ENCODE measurements around the gene ADK.
"Not testable (repeated sequence)": the region's sequence is repeated elsewhere in the genome, so short reads cannot be mapped to it uniquely, and the experiment has no call there.

Gene ADK

DNA sequence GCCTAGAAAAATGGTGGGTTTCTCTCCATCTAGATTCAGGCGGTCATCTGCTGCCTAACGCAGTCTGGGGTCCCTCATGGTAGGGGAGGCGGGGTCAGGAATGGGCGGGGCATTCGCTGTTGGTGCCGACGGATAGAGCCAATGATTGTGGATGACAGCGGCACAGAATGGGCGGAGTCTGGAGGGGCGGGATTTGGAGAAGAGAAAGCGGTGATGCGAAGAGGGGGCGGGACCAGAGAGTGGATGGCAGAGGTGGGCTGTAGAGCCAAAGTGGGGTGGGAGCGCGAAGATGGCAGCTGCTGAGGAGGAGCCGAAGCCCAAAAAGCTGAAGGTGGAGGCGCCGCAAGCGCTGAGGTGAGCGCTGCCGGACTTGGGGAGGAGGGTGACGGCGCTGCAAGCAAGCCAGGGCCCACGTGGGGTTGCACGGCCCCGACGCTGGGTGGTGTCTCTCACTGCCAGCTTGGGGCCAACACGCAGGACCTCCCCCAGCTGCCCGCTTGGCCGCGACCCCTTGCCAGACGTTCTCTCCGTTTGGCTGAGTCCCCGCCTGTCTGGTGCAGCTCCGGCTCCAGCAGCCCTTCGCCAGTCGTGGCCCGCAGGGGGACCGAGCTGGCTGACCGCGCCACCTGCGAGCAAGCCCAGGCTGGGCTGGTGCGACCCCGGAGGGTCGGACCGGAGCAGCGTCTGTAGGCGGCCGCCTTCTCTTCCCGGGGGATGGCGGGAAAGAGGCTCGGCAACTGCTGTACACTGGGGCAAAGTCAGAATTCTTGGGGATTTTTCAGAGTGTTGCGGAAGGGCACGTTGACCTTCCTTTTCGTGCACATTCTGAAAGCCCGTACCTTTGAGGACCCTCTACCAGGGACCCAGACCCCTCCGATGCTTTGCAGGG lies at the start of gene ADK:
ADK (plus strand) TSS at position 232 of the 889 bp plus-strand sequence; CDS start at position 290, 58 bp downstream.
- peak; percentile 95 for DNase-seq

DNA sequence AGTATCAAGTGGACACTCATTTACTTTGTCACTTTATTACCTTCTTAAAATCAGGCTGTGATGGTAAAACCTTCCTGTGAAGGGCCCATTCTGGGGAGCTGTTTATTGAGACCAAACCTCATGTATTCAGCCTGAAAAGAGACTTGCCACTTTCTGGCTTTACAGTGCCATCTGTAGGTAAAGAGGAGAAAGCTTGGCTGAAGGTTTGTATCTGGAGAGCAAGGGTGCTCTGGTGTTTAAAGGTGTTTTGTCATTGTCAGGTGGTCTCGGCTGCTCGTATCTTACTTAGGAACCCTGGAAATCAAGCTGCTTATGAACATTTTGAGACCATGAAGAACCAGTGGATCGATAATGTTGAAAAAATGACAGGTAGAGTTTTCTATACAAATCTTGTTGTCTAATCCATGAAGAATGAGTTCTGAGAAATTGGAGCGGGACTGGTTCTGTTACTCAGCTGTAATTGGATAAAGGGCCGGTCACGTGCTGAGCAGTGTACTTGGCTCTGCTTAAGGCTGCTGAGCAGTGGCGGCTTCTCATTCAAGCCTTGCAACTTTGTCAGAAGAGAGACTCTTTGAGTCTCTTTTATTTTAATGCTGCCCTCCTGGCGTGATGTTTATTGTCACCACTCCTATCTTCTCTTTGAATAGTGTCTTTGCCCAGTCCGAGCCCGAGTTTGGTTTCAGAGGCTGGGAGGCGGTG lies 47.3 kb upstream of the ADK start:
- DNase-seq = no peak

DNA sequence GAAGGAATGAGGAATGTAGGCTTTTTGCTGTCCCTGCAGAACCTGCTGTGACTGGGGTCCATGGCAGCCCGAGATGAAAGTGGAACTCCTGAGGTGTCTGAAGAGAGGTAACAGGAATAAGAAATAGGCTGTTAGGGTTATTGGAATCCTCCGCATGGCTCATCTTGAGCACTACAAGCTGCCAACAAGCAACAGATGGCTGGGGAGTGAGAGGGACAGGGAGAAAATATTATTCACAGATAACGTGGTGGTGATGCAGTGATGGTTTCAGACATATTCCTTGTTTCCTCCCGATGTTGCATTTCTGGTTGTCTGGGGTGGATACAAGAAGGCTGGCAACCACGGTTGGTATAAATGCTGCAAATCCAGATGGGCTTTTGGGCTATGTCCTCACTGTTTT lies 46.5 kb upstream of the ADK start:
- no peak for DNase-seq

DNA sequence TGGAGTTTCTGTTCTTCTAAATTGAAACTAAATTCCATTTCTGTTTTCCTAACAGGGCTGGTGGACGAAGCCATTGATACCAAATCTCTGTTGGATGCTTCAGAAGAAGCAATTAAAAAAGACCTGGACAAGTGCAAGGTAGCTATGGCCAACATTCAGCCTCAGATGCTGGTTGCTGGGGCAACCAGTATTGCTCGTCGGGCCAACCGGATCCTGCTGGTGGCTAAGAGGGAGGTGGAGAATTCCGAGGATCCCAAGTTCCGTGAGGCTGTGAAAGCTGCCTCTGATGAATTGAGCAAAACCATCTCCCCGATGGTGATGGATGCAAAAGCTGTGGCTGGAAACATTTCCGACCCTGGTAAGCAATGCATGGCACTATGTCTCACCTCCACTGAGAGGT lies 46.0 kb upstream of the ADK start:
- no peak for DNase-seq

DNA sequence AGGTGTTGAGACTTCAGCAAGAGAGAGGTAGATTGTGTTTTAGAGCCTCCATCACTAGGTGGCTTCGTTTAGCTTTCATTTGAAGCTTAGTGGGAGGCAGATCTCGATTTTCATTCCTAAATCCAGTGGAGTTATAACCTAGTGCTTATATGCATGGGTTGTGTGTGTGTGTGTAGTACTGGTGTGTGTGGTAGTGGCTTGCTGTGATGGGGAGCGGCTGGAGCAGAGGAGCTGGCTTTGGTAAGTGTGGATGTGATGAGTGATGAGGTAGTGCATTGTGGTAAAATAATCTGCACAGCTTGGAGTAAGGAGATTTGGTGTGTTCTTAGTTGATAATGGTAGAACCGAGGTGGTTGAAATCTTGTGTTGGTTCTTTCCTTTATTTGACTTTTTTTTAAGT lies 43.6 kb upstream of the ADK start:
- DNase-seq = no peak

DNA sequence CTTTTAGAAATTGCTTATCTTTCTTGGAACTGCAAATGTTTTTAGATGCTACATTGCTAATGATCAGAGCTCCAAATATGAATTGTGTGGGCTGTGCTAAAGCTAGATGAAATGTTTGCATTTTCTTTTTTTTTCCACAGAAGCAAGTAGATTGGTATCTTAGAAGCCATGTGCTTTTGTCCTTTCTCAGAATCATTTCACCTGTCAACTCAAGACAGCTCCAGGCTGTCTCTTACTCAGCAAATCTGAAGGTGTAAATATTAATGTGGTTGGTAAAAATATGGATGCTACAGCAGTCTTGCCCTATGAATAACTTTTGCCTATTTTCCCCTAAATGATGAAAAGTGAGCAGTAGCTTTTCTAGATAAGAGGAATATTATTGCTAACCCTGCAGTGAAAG lies 41.6 kb upstream of the ADK start:
- no peak for DNase-seq

DNA sequence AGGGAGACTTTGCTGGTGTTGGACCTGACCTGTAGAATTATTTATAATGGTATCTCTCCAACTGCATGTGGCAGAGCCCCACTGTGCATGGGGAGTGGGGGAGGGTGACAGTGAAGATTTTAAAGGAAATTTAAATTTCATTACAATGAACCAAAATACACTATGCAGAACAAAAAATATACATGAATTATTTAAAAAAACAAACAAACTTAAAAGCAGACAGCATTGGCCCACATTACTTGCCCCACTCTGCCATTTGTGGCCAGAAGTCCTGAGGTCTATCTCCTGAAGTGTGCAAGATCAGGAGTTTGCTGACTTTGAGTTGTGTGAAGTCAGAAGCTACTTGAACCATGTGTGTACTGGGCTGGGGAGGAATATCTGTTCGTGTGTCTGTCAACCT lies 40.9 kb upstream of the ADK start:
- no peak for DNase-seq

DNA sequence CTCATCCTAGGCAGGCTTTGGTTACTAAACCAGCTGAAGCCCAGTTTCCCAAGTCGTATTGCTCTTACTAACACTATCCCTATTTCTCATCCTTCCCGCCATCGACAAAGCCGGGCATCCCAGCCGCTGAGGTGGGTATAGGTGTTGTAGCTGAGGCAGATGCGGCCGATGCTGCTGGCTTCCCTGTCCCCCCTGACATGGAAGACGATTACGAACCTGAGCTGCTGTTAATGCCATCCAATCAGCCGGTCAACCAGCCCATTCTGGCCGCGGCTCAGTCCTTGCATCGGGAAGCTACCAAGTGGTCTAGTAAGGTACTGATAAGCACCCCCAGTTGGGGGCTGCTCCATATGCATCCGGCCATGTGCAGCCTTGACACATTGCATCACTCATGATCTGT lies 39.2 kb upstream of the ADK start:
- DNase-seq = no peak

DNA sequence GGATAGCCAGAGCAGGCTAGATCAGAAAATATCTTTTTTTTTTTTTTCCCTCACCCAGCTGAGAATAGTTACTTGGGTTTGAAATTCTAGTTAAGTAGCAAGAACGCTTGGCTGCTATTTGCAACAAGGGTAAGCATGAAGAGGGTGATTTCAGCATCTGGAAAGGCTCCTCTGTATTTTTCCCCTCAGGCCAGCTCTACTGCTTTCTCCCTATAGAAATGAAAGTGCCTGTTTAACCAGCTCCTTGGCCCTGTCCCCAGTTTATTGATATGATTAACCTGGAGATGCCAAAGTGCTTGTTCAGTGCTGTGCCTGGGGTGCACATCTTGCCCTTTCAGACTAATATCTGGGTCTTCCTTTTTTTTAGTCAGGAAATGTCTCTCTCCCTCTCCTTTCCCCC lies 37.5 kb upstream of the ADK start:
- DNase-seq = no peak

DNA sequence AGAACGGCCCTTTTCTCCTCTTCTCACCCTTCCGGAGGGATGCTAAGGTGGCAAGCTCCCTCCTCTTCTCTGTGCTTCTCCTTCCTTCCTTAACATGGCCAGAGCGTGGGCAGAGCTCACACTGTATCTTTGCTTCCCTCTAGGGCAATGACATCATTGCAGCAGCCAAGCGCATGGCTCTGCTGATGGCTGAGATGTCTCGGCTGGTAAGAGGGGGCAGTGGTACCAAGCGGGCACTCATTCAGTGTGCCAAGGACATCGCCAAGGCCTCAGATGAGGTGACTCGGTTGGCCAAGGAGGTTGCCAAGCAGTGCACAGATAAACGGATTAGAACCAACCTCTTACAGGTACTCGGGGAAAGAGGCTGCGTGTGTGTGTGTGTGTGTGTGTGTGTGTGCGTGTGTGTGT lies 37.0 kb upstream of the ADK start:
- no peak for DNase-seq

DNA sequence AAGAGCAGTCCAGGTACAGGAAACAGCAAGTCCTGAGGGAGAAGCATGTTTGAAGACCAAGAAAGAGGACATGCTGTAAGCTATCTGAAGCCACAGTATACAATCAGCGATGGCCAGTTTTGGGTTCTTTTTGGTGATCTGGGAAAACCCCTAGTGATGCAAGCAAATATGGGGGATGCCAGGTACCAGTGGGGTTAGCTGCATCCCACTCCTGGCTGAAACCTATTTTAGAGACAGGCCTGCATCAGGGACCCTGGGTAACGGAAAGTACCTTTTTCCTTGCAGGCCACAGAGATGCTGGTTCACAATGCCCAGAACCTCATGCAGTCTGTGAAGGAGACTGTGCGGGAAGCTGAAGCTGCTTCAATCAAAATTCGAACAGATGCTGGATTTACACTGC lies 33.3 kb upstream of the ADK start:
- DNase-seq = no peak

DNA sequence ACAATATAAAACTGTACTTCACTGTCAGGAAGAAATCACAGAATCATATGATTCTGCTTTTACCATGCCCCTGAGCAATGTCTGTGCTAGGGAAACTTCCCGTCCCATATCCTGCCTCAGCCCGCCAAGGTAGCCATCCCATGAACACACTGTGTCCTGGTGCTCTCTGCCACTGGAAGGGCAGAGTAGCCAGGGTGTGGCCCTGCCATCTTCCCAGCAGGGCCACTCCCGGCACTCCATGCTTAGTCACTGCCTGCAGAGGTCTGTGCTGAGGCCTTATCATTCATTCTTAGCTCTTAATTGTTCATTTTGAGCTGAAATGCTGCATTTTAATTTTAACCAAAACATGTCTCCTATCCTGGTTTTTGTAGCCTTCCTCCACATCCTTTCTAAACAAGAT lies 32.2 kb upstream of the ADK start:
- DNase-seq = no peak

DNA sequence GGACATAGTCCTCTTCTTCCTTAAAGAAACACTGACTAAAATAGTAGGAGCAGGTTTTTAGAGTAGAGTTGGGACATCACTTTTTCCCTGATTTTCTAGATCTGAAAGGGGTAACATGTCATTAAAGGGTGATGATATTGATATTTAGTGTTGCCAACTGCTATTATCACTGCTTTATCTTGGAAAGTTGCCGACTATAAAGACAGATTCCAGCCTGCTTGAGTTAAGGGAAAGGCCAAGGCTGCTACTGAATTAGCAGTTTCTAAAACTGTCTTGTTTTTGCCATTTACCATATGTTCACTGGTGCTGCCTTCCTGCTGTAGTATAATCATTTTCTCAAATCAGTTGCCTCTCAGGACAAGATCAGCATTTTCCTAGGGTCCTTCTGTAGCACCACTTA lies 30.1 kb upstream of the ADK start:
- no peak for DNase-seq

DNA sequence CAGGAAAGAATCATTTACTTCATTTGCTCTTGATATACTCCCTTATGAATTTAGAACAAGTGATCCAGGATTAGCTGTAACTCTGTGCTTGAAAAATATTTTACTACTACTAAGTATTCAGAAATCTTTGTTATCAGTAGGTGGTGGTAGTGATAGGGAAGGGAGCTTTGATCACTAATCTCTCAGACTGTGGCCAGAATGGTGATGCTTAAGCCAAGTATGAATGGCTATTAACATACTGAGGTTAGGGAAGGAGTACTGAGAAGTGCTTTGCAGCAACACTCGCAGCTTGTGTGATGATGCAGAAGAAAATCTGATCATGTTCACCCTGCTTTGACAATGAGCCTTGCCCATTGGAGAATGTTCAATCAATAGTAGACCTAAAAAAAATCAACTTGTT lies 29.7 kb upstream of the ADK start:
- no peak for DNase-seq

DNA sequence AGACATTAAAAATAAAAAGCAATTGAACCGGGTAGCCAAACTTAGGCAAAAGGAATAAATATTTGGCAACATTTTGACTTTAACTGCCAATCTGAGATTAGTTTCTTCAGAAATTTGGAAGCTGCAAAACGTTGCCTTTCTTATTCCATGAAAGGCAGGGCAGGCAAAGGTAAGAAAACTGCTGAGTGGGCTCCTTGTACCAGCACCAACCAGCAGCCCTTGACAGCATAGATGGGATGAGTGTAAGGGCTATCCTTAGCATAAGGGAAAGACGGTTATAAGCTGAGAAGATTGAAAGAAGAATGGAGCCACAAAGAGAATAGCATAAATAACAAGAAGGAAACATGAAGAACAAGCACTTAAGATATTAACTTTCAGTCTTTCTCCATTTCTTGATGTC lies 29.0 kb upstream of the ADK start:
- DNase-seq = no peak

DNA sequence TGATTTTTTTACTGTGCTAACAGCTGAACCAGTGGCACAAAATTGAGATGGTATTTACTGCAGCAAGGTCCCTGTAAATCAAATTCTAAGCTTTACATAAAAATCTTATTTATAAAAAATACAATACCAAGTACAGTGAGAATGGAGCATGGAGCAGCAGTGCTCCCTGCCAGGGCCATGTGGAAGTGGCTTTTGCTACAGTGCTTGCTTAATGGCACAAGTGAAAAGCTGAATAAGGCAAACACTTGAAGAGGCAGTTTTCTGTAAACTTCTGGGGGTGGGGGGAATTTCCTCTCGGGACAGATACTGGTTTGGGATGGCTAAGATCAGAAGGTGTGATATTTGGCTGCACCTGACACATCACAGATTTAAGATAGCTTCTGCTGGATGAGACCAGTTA lies 27.9 kb upstream of the ADK start:
- no peak for DNase-seq

DNA sequence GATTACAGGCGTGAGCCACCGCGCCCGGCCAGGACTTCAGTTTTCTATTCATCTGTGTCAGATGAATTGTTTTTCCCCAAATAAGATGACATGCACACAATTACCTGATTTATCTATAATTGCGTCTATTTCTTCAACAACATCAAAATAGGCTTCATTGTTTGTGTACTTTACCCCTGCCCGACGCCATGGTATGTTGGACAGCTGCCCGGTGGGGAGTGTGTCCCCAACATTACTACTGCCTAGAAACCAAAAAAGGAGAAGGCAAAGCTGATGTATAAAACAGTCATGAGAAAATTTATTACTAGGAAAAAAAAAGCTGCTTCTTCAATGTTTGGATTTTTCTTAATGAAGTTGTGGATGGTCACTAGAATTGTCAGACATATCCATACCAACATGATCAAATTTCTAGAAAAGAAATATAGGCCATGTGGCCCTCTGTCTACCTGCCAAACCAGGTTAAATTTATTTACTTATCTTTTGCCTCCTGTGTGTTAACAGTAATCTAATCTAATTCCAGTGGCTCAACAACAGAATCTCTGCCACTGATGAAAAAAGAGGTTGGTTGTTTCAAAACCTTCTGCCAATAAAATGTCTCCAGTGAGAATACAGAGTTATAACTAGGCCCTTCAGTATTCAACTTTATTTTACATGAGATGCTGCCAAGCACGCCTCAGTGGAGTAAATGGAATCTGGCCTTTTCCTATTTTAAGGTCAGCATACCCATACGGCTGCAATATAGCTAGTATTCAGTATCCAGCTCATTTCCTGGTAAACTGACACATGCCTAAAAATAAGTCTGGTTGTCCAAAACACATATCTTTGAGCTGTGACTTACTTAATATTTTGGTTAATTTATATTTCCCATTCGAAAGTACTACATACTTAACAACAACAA lies 16.8 kb upstream of the ADK start:
- DNase-seq = no peak

DNA sequence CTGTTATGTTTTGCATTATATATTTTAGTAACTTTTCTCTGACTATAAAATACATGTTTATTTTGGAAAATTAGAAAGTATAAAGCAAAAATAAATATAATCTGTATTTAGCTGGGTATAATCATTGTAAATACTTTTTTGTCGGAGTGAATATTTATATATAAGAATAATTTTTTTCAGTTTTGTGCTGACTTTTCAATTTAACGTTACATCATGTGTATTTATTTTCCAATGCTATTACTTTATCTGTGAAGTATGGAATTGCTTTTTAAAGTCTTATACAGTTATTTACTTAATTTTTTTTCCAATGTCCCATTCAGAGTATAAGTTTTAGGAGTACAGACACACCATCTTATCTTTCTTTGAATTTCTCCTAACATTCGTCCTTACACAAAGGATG lies 15.6 kb upstream of the ADK start:
- DNase-seq = no peak

DNA sequence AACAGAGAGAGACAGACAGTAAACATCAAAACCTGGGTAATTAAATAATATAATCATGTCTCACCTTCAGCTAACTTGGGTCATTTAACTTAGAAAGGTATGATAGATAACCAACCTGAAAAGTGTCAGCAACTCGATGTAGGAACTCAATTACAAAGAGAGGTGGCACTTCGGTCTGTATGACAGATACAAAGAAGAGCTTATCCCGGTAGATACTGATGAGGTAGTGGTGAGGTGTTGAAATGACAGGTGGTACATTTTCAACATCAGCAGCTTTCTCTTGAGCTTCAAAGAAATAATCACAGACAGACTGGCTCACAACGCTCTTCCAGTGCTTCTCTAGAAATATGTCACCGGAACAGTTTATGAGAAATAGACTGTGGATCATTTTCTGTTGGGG lies 13.0 kb upstream of the ADK start:
- DNase-seq = no peak

DNA sequence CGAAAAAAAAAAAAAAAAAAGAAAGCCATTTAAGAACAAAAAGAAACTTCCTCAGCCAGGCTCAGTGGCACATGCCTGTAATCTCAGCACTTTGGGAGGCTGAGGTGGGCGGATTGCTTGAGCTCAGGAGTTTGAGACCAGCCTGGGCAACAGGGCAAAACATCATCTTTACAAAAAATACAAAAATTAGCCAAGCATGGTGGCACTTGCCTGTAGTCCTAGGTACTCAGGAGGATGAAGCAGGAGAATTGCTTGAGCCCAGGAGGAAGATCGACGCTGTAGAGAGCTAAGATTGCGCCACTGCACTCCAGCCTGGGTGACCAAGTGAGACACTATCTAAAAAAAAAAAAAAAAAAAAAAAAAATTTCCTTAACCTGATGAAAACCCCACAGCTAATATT lies 12.4 kb upstream of the ADK start:
- DNase-seq = not testable (repeated sequence)

DNA sequence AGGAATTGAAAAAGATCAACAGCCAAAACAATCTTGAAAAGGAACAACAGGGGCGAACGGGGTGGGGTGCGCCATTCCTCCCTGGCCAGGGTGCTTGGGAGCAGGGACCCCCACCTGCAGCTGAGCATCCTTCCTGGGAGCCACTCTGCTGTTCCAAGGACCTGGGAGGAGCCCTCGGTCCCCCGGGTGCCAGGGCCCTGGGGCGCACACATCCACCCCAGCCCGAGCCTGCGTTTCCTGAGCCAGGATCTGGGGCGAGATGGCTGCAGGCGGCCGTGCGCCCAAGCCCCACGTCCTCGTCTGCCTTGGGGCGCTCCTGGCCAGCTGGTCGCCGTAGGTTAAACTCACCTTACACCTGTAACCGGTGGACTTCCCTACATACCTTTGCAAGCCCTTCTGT lies 11.0 kb upstream of the ADK start:
- no peak for DNase-seq

DNA sequence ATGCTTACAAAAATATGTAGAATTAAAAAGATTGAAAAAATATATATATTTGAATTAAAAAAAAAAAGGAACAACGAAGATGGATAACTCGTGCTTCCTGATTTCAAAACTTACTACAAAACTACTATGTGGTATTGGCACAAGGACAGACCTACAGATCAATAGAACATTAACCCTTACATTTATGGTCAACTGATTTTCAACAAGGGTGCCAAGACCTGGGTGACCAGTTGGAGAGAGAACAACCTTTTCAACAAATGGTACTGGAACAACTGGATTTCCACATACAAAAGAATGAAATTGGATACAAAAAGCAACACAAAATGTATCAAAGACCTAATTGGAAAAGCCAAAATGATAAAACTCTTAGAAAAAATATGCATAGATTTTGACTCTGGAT lies 10.5 kb upstream of the ADK start:
- no peak for DNase-seq

DNA sequence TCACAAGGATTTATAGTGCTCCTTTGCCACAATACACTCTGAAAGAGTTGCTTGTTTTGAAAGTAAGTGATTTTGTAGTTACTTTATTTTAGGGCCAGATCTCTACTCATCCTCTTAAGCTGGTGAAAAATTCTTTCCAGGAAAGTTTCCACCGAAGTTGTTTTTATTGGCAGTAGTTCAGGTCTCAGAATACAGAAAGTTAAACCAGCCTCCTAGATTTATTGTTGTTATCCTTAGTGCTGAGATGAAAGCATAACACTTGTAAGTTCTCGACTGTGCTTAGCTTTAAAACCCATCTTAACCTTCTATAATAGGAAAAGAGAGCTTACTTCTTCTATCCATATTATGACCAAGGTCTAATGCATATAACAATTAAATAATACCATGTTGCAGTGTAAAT lies 5.9 kb upstream of the ADK start:
- DNase-seq = no peak

DNA sequence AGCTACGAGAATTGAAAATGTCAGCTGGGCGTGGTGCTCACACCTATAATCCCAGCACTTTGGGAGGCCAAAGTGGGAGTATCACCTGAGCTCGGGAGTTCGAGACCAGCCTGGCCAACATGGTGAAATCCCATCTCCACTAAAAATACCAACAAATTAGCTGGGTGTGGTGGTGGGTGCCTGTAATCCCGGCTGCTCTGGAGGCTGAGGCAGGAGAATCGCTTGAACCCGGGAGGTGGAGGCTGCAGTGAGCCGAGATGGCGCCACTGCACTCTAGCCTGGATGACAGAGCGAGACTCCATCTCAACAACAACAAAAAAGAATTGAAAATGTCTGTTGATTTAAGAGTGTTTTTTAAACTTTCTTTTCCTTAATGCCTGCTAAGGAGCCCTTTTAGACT lies 4.0 kb upstream of the ADK start:
- not testable (repeated sequence) for DNase-seq

Data from NCI-H748 treated with DMSO at 0.1 percent for 48 hours (cell line).